Left renal pelvis (tissue), 4 donors: ENCODE measurements around the gene SF1. TPM values are rescaled to one million over a fixed set of nuclear protein-coding genes. Genes with fewer than 3 reads are reported as not detected.

Experiments used
- DNase-seq, 4 donors: peaks; one replicate each; pipeline ENCODE4 v3.0.0-alpha.2; 2013; ENCODE audit warnings: low read depth in 4 of 4, low spot score in 3 of 4
- polyA plus RNA-seq, 4 donors: library from polyadenylated mRNA; unstranded; fragments of 120-200 nt; gene quantifications; one replicate each; pipeline ENCODE4 v1.2.1, GENCODE V29; 2013; ENCODE audit not compliant: insufficient read length in 4 of 4

SF1 gene
- polyA plus RNA-seq, 4 donors, result 299 to 439 (median 376) TPM

DNA sequence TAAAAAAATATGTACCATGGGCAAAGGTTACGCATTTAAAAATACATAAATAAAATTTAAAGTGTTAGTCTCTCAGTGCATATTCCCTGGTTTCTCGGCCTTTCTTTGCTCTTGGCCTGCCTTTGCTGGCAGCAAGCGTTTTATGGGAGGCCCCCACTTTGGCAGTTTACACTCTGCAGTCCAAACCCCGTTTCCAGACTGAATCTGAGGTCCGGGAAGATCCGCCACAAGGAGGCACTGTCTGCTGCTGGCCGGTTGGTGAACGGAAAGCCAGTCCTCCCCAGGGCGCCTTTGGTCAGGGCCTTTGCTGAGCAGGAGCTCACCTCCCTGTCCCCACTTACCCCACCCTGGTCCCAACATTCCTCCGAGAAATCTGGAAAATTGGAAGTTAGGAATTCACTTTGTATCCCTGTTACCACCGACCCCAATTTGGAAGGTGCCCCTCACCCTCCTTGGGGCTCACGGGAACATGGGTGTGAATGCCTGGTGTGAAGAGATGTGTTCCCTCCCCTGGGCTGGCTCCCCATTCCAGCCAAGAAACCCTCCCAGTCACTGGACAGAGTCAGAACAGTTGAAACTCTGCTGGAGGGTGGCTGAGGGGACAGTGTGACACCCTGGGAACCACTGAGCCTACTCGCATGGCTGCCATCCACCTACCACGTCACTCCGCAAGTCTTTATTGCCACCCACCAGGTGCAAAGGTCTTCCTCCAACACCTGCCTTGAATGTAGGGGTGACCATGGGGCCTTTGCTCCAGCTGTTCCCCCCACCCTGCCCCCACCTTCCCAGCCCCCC, 9.4 kb upstream of the SF1 start:
- DNase-seq, result no peak

DNA sequence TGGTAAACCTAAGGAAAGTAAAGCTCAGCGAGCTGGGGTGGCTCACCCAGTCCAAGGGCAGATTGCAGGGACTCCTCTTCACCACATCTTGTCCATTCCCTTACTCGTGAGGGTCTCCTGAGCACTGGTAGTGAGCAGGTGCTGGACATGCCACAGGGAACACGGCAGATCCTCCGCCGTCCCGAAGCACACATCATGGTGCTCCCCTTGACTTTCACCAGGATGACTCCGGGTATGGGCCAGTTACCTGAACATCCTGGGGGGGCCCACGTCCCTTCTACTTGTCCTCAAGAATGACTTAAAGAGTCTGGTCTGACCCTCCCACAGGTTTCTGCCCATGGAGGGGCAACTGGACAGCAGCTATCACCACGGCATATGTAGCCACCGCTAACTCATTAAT, 8.0 kb upstream of the SF1 start:
- DNase-seq, result no peak

DNA sequence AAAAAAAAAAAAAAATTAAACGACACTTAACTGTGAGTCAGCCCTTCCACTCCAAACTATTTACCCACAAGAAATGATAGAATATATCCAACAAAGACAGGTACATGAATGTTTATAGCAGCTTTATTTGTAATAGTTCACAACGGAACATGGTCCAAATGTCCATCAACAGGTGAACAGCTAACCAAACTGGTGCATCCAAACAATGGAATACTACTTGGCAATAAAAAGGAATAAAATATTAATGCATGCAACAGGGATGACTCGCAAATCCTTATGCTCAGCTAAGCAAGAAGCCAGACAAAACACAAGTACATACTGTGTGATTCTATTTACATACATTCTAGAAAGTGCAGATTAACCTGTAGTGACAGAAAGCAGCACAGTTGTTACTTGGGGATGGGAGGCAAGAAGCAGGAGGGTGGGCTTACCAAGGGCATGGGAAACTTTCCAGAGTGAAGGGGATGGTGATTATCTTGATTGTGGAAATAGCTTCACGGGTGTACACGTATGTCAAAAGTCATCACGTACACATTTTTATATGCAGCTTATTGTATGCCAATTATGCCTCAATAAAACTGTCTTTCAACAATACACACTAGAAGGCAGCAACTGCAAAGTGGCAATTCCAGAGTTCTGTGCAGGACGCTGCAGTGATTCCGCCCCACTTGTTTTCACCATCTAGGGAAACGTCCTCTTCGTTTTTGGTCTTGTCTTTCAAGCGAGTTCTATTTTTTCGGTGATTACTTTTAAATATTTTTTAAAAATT, 6.7 kb upstream of the SF1 start:
- no peak for DNase-seq

DNA sequence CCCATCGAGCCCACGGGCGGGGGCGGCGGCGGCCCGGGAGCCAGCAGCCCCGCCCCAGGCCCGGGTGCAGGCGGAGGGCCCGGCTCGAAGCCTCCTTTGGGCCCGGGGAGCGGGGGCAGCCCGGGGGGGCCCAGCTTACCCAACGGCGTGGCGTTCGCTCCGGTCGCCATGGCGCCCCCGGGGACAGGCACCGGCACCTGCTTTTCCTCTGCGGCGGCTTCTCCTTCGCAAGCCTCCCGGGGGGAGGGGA, 194 bp downstream of the SF1 start:
- no peak for DNase-seq

DNA sequence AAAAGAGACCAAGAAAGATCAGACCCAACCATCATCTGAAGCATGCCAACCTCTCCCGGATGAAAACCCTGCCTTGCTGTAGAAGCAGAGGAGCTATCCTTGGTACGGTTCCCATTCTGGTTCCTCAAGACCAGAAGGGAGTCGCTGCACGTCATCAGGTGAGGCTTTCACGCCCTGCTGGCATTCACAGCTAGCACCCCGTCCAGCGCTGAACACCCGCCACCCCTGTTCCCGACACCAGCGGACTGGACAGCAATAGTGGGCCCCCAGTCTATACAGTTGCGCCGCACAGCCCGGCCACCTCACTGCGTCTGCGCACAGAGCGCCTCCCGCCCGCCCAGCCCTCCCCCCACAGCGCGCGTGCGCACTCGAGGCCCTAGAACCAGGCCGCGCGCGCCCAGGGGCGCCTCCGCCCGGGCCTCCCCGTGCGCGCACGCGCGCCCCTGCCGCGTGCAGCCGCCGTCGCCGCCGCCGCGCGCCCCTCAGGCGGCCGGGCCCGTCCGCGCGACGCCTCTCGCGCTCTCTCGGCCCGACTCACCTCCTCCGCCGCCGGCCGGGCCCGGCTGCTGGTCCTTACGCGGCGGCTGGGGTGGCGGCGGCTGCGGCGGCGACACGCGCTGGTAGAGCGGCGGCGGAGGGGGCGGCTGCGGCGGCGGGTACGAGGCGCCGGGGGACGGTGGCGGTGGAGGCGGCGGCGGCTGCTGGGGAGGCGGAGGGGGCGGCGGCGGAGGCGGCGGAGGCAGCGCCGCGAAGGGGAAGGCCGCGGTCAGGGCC, 706 bp downstream of the SF1 start:
- peak in 2 of 4 donors; percentile 77 to 80 for DNase-seq

DNA sequence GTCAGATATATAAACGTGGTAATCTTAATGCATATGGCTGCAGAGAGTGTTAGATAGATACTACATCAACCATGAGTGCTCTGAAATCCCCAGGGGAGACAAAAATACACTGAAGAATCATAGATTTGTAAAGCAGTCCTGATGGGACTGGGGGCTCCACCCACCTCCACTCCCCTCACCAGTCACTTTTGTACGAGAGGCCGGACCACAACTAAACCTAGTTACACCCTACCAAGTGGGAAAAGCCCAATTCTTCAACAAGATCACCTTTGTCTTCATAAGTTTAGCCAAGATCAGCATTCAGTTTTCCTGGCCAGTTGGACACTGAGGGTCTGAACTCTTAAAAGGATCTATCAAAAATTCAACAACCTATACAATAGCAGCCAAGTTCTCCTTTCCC, 1.5 kb downstream of the SF1 start:
- no peak for DNase-seq

DNA sequence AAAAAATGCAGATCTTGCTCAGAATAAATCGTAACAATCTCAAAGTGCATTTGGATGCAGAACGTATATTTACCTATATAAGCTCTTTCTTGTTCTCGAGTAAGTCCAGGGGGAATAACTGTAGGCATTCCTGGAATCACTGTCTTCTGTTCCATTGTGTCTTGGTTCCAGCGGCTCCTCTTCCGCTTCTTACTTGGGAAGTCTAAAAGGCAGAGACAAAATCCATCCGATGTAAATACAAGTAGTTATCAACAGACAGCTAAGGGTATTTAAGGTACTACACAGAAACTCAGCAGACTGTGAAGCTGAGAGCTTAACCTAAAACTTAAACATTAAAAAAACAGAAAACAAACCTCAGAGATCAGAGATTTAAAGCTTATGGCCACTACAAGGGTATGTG, 1.9 kb downstream of the SF1 start:
- DNase-seq, result no peak

DNA sequence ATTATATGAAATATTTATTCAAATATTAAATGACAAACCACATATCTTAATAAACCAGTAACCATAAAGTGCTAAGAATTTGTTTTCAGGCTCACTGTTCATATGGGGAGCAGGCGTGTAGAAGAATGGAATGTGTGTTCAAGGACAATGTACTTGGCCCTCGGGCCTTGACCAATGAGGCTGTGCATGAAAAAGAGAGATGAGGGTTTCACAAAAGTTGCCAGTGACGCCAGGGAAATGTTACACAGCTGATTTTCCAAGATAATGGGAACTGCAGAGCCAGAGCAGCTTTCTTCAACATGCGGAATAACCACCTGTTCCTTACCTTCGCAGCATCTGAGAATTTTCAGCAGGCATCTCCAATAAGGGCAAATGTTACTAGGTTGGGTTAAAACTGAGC, 4.2 kb downstream of the SF1 start:
- no peak for DNase-seq

DNA sequence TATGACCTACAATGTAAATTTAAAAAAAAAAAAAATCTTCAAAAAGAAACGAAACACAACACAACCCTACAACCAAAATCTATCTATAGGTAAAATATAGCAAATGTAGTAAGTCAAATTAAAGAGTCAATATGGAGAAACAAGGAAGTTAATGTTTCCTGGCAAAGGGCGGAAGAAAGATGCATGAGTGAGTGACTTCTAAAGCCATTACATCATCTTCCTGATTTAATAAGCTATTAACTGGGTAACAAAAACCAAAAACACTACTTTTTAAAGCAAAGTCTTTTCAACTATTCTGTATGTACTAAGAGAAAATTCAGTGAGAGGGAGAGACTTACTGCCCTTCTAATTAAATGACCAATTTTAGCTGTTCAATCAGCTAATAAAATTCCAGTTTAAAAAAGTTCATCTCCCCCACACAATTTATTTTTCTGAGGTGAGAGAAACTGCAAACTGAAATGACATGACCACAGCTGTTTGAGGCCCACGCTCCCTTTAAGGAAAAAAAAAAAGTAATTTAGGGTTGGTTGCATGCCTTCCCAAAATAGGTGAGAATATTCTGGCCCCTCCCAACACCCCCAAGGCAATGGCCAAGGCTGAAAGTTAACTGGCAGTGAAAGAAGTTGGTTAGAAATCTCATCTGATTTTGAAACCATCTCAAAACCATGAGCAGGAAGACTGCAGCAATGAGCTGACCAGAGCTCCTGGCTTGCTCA, 5.9 kb downstream of the SF1 start:
- DNase-seq, result no peak

DNA sequence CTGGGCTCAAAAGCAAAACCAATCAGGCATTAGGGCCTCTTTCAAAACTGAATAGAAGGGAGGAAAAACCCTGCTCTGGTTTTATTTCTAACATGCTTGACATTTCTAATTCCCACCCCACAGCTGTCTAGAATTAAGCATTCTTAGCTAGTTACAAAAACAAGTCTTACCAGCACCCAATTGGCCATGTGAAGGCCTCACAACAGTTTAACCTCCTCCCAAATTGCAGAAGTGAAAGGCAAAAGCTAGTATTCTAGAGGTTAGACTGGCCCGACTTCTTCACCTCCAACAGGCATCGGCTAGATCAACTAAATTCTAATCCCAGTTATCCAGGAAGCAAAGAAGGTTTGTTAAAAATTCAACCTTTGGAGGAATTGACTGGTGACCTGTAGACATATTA, 6.5 kb downstream of the SF1 start:
- no peak for DNase-seq

DNA sequence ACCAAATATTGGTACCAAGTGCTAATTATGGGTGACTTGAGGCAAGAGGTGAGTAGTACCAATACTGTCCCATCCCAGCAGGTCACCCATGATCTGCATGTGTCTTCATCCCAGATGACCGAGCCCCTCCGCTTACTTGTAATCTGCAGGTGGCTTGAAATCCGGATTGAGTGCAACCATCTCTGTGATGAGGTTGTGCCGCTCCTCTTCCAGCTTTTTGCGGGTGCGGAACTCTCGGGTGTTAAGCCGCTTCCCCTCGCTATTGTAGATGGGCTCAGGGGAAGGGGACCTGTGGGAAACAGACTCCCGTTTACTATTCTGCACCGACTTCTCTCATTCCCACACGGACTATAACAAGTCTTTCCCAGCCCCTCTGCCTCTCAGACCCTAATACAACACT, 8.2 kb downstream of the SF1 start:
- DNase-seq, result no peak

DNA sequence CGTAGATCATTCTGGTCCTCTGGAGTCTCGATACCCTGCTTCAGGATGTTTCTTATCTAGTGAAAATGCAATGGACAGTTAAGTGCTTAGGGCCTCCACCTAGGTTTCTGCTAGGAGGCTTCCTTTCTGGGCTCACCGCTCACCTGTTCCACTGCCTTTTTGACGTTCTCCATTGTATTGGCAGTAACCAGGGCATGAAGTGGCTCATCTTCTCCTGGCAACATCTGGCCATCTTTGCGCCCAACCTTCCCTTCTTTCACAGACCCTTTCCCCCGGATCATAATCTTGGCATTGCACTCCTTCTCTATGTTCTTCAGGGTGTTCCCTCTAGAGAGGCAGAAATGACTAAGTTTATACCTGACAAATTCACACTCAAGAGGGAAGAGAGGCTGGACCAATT, 9.1 kb downstream of the SF1 start:
- no peak for DNase-seq

DNA sequence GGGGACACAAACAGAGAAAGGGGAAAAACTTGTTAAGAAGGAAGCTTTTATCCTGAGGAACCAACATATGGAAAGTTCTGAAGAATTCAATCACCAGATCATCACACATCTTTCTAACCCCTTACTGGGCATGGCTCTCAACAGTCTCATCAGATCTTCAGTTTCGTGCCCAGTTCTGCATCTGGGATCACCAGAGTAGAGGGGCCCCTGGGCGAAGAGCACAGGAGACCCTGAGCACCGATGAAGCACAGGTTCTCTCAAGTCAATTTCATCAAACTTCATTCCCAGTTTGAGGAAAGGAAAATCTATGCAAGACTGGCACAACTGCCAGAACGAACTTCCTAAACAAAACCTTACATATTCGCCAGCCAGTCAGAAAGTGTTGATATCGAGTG, 10.0 kb downstream of the SF1 start:
- DNase-seq, result no peak

DNA sequence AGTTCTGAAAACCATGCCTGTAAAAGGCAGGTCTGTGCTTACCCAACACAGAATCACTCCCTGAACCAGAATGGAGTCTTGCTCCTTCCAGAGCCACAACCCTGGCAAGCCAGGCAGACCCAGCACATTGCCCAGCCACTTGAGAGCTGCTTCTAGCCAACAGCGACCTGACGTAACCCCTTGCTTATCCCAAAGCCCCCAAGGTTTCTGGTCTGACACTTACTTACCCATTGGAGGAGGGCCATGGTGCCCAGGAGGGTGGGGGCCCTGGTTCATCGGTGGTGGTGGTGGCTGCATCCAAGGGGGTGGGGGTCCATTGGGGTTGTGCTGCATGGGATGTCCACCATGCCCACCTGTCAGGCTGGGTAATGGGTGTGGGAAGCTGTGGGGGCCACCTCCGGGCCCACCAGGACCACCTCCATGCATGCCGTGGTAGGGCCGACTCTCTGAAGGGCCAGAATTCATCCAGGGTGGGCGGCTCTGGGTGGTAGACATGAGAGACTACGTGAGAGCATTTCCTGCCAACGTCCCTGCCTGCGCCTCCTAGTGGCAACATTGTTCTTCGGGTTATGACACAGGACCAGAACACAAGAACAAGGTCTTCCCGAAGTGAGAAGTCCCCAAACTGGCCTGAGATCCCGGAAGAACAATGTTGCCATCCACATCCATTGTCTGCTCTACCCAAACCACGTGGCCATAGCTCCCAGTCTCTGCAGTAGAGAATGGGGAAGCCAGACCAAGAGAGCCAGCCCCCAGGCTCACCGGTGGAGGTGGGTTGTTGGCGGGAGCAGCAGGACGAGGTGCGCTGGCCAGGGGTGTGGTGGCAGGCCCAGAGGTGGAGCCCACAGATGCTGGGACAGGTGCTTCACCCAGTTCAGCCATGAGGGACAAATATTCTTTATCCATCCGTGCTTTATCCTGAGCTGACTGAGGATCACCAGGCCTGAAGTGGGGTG, 10.7 kb downstream of the SF1 start:
- no peak for DNase-seq

DNA sequence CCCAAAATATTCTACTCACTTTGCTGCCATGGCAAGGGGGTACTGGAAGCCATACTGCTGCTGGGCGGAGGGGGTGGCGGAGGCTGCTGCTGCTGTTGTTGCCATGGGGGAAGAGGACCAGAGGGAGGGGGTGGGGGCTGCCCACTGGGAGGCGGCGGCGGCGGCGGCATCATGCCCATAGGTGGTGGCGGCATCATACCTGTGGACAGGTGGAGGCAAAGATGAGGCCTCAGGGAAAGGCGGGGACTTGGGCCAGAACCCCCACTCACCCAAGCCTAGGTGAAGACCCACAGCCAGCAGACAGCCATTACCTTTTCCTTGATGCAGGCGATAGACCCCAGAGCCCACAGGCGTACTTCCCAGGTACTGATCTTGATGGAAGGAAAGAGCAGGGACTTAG, 11.5 kb downstream of the SF1 start:
- DNase-seq, result no peak

DNA sequence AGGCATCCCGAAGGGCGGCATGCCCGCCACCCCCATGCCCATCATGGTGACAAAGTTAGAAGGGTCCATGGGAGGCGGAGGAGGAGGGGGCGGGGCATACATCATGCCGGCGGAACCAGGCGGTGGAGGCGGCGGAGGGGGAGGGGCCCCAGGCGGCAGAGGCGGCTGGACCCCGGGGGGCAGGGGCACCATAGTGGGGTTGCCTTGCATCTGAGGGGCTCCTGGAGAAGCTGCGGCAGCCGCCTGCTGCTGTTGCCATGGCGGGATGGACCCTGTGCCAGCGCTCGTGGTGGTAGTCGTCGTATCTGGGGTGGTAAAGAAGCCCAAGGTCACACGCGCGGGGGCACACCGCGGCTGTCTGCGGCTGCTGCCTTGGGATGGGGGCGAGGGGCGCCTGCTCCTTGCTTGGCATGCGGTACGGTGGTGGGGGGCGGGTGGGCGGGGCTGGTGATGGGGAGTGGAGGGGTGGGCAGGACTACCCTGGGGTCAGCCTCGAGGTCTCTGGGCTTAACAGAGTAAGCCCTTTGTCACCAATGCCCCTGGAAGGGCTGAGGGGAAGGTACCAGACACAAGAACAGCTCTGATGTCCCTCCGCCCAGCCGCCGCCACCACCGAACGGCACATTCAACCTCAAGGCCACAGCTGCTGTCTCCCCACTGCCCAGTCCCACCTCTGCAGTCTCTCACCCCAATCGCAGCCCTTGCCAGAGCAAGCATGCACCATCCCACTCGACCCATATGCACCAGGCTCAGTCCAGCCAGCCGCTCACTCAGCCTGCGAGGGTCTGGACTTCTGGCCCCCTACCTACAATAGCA, 12.3 kb downstream of the SF1 start:
- no peak for DNase-seq

DNA sequence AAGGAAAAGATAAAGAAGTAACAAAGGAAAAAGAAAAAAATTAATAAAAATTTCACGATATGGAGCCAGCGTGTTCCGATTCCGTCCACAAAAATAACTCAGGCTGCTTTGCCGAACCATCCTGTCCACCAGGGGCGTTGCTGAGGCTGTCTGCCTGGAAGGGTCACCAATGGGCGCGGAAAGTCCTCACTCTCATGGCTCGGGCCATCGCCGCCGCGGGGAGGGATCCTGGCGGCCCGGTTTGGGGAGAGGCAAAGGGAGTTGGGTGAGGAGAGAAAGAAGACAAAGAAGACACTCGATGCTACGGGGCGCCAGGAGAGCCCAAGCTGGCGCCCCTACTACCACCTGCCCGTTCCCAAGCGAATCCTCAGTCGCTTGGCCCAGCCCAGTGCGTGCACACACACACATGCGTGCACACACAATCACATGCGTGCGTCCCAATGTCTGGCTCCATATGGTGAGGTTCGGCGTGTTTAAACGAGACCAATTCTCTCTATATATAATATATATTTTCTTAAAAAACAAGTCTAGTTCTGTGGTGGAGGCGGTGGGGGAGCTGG, 13.0 kb downstream of the SF1 start:
- DNase-seq, result no peak

DNA sequence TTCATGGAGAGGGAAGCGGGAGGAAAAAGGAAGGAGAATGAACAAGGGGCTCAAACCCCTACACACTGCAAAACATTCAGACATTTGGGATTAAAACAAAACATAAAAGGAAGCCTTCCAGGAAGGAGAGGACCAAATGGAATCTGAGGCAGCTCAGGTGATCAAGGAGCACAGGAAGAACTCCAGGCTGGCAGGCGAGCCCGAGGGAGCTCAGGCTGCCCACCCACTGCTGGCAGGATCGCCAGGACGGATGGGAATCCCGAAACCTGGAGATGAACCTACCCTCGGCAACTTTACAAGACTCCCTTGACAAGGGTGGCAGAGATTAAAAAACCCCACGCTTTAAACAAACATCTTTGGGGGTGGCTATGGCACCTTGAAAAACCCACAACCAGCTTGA, 13.6 kb downstream of the SF1 start:
- no peak for DNase-seq

DNA sequence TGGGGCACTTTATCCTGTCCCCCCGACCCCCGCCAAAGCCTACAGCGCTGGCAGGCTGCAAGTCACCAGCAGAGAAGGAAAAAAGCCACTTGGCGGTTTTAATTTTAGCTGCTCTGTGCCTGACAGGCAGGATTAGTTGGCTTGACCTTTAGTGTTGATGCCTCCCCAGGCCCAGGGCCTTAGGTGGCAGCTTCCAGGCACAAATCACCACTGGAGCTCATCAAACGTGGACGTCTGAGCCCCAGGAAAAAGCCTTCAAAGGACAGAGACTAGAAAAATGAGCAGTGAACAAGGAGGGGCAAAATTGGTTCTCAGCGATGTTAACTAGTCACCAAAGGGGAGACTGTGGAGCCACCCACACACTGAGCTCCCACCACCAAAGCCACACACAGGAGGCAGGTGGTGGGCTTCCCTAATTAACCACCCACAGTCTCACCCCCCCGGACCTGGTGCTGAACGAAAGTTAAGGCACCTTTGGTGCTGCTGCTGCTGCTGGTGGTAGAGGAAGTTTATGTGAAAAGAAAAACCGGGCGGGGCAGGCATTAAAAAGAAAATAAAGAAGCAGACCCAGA, 14.2 kb downstream of the SF1 start:
- no peak for DNase-seq
